HG03095 (cell line): ENCODE results near the gene ISG20L2.

Experiments
- ATAC-seq: cut with Tn5 transposase; IDR thresholded peaks from one replicate; pipeline ENCODE4 v1.9.1; 2021; ENCODE audit warnings: moderate library complexity; ENCODE audit not compliant: unreplicated experiment

The ISG20L2 gene

GRCh38 chr1:156754219-156754618 is 25.7 kb upstream of the ISG20L2 start:
- no peak for ATAC-seq

- ATAC-seq = no peak
These were observed 24.4 kb upstream of the ISG20L2 start for GRCh38 chr1:156752843-156753482.

GRCh38 chr1:156751757-156752481 is 23.4 kb upstream of the ISG20L2 start:
- peak; percentile 55 for ATAC-seq

- no peak for ATAC-seq
These were observed 22.8 kb upstream of the ISG20L2 start, which contains the start of gene HDGF for GRCh38 chr1:156751451-156751756. Gene HDGF (minus strand): TSS chr1:156751675. CDS start chr1:156751429, 246 bp downstream.

GRCh38 chr1:156750711-156751450 is 22.3 kb upstream of the ISG20L2 start:
- no peak for ATAC-seq

- no peak for ATAC-seq
These were observed 21.7 kb upstream of the ISG20L2 start for GRCh38 chr1:156750191-156750672.

- ATAC-seq = no peak
These were observed 21.0 kb upstream of the ISG20L2 start for GRCh38 chr1:156749419-156750118.

GRCh38 chr1:156748670-156749418 is 20.3 kb upstream of the ISG20L2 start:
- no peak for ATAC-seq

GRCh38 chr1:156747742-156748669 is 19.4 kb upstream of the ISG20L2 start:
- no peak for ATAC-seq

GRCh38 chr1:156746728-156747631 is 18.4 kb upstream of the ISG20L2 start:
- ATAC-seq = no peak

- no peak for ATAC-seq
These were observed 17.8 kb upstream of the ISG20L2 start for GRCh38 chr1:156746406-156746727.

GRCh38 chr1:156745881-156746280 is 17.3 kb upstream of the ISG20L2 start:
- ATAC-seq = no peak

- ATAC-seq = no peak
These were observed 16.3 kb upstream of the ISG20L2 start for GRCh38 chr1:156744786-156745419.

GRCh38 chr1:156744344-156744743 is 15.8 kb upstream of the ISG20L2 start:
- no peak for ATAC-seq

- ATAC-seq = no peak
These were observed 15.1 kb upstream of the ISG20L2 start for GRCh38 chr1:156743367-156744302.

- no peak for ATAC-seq
These were observed 14.2 kb upstream of the ISG20L2 start for GRCh38 chr1:156742801-156743200.

GRCh38 chr1:156742017-156742416 is 13.5 kb upstream of the ISG20L2 start:
- ATAC-seq = no peak
